ENCODE data around the gene ASNS.
"Not testable (repeated sequence)": the region's sequence is repeated elsewhere in the genome, so short reads cannot be mapped to it uniquely, and the experiment has no call there.

The ASNS gene

GRCh38 chr7:97872025-97872669, at the start of gene ASNS:
Gene ASNS (minus strand): TSS chr7:97872408. CDS start chr7:97869156, 3,252 bp downstream.
- peak; percentile 94 for DNase-seq (ENCODE audit: low read depth)

- not testable (repeated sequence) for DNase-seq (ENCODE audit: low read depth)
These were observed 49.0 kb upstream of the ASNS start for GRCh38 chr7:97921254-97921653.

- not testable (repeated sequence) for DNase-seq (ENCODE audit: low read depth)
These were observed 43.1 kb upstream of the ASNS start for GRCh38 chr7:97915267-97915666.

- not testable (repeated sequence) for DNase-seq (ENCODE audit: low read depth)
These were observed 40.1 kb upstream of the ASNS start for GRCh38 chr7:97912294-97912693.

GRCh38 chr7:97896893-97897292, 24.7 kb upstream of the ASNS start:
- not testable (repeated sequence) for DNase-seq (ENCODE audit: low read depth)

- DNase-seq (ENCODE audit: low read depth): not testable (repeated sequence)
These were observed 19.5 kb upstream of the ASNS start for GRCh38 chr7:97891721-97892120.

- DNase-seq (ENCODE audit: low read depth): peak; percentile 37
These were observed 7.3 kb upstream of the ASNS start for GRCh38 chr7:97879527-97879926.

- DNase-seq (ENCODE audit: low read depth): not testable (repeated sequence)
These were observed 2.7 kb upstream of the ASNS start for GRCh38 chr7:97874894-97875293.

- DNase-seq (ENCODE audit: low read depth): no peak
These were observed 1.4 kb upstream of the ASNS start for GRCh38 chr7:97873606-97874005.

- no peak for DNase-seq (ENCODE audit: low read depth)
These were observed 566 bp downstream of the ASNS start for GRCh38 chr7:97871659-97872024.

GRCh38 chr7:97868788-97869187, 3.4 kb downstream of the ASNS start:
- no peak for DNase-seq (ENCODE audit: low read depth)

GRCh38 chr7:97868314-97868713, 3.9 kb downstream of the ASNS start:
- no peak for DNase-seq (ENCODE audit: low read depth)

- no peak for DNase-seq (ENCODE audit: low read depth)
These were observed 7.1 kb downstream of the ASNS start for GRCh38 chr7:97865104-97865503.

- DNase-seq (ENCODE audit: low read depth): no peak
These were observed 12.5 kb downstream of the ASNS start for GRCh38 chr7:97859606-97860204.

GRCh38 chr7:97858221-97858620, 14.0 kb downstream of the ASNS start:
- no peak for DNase-seq (ENCODE audit: low read depth)

- DNase-seq (ENCODE audit: low read depth): no peak
These were observed 14.7 kb downstream of the ASNS start for GRCh38 chr7:97857544-97857943.

GRCh38 chr7:97851683-97852082, 20.5 kb downstream of the ASNS start:
- no peak for DNase-seq (ENCODE audit: low read depth)

GRCh38 chr7:97850262-97851031, 21.8 kb downstream of the ASNS start:
- not testable (repeated sequence) for DNase-seq (ENCODE audit: low read depth)

GRCh38 chr7:97847791-97848190, 24.4 kb downstream of the ASNS start:
- DNase-seq (ENCODE audit: low read depth): no peak

- no peak for DNase-seq (ENCODE audit: low read depth)
These were observed 25.3 kb downstream of the ASNS start for GRCh38 chr7:97846945-97847344.

- peak; percentile 33 for DNase-seq (ENCODE audit: low read depth)
These were observed 26.5 kb downstream of the ASNS start for GRCh38 chr7:97845622-97846203.

GRCh38 chr7:97844036-97844435, 28.2 kb downstream of the ASNS start:
- peak; percentile 18 for DNase-seq (ENCODE audit: low read depth)

All from iris pigment epithelial cell (primary cell).